T-helper 1 cell treated with Interleukin-12 subunit alpha and Interleukin-12 subunit beta and Interleukin-4 antibody, amounts not matched to agents 30 μg/mL and 1 μg/mL, for 36 hours (primary cell): Measurements from ENCODE around the gene PLEKHG5.

Experiments used
- H3K27ac Mint-ChIP-seq: one replicate; pipeline ENCODE4 v1.8.0; 2021; ENCODE audit warnings: mild to moderate bottlenecking, mixed read lengths
- H3K27me3 Mint-ChIP-seq: one replicate; pipeline ENCODE4 v1.8.0; 2021; ENCODE audit warnings: low read depth, mixed read lengths
- H3K36me3 Mint-ChIP-seq: one replicate; pipeline ENCODE4 v1.8.0; 2021; ENCODE audit warnings: low read depth, mixed read lengths
- H3K4me1 Mint-ChIP-seq: one replicate; pipeline ENCODE4 v1.8.0; 2021; ENCODE audit warnings: low read depth, mixed read lengths
- H3K4me3 Mint-ChIP-seq: one replicate; pipeline ENCODE4 v1.8.0; 2021; ENCODE audit warnings: mild to moderate bottlenecking, moderate library complexity, mixed read lengths
- H3K9me3 Mint-ChIP-seq: one replicate; pipeline ENCODE4 v1.8.0; 2021; ENCODE audit warnings: mixed read lengths

The PLEKHG5 gene

DNA sequence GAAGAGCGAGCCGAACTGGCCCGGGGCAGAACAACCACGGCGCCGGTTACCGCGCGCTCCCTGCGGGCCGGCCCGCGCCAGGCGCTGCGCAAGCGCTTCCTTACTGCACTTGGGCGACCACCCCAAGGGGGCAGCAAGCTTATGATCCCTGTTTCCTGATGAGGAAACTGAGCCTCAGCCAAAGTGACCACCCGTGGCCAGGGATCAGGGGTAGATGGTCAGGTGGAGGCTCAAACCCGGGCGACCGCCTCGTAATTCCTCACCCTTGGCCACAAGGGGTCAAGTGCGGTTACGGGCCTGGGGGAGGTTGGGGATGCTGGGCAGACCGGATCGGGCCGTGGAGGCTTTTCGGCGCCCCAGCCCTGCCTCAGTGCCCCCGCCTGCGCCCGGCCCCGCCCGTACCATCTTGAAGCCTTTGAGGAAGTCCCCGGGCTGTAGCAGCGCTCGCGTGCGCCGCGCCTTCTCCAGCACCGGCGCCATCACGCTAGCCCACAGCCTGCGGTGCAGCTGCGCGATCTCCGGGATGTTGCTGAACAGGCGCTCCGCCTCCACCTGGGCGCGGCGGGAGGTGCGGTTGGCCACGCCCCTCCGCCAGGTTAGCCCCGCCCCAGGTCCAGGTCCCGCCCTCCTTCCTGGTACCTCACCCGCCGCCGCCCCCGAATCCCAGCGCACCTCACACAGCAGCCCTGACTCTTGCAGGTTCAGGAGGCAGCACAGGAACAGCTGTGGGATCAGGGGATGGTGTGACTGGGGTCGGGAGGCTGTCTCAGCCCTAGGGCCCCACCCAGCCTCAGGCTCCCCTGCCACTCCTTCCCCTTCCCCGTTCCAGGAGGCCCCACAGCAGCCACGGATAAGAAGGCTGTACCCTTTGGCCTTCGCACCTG is 20.1 kb downstream of the PLEKHG5 start:
- Mint-ChIP-seq H3K4me1 (peaks cover 2% of the 10 kb centered on the region), H3K27me3 (no peaks in the 10 kb centered on the region), H3K4me3 (no peak overlapping the region), H3K27ac (no peak overlapping the region), H3K36me3 (no peaks in the 10 kb centered on the region), H3K9me3 (no peaks in the 10 kb centered on the region)

DNA sequence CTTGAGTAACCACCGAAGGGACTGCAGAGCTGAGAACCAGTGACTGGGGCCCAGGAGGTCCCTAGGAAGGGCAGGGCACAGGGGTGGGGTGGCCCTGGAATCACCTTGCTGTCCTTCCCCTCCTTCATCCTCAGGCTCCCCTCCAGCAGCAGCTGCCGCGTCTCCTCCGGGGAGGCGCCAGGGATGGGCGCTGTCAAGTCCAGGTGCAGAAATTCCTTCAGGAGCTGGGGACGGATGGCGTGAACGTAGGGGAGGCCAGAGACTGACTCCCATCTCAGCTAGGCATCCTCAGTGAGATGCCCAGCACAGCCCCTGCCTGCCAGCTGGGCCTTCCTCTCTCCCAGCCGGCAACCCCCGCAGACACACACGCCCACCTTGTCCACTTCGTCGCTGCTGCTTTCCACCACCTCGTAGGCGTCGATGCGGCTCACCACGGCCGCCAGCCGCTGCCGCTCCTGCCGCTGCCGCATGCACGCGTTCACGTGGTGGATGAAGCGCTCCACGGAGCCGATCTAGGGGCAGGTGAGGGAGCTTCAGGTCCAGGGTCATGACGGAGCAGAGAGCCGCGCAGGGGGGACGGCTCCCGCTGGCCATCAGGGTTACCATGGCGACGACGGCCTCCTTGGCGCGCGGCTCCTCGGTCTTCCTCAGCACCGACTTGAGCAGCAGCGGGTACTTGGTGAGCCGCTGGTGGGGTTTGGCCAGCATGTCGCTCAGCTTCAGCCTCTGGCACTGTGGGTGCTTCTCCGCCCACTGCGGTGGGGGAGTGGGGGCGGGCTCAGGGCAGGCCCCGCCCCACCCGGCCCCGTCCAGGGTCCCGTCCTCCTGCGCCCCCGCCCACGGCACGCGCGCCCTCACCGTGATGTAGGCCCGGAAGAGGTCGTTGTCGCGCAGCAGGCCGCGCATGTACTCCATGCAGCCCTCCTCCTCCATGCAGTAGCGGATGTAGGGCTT is 21.1 kb downstream of the PLEKHG5 start:
- Mint-ChIP-seq H3K4me1 (peaks cover 1% of the 10 kb centered on the region), H3K36me3 (peaks cover 2% of the 10 kb centered on the region), H3K27me3 (no peaks in the 10 kb centered on the region), H3K4me3 (no peak overlapping the region), H3K27ac (no peak overlapping the region), H3K9me3 (no peaks in the 10 kb centered on the region)

DNA sequence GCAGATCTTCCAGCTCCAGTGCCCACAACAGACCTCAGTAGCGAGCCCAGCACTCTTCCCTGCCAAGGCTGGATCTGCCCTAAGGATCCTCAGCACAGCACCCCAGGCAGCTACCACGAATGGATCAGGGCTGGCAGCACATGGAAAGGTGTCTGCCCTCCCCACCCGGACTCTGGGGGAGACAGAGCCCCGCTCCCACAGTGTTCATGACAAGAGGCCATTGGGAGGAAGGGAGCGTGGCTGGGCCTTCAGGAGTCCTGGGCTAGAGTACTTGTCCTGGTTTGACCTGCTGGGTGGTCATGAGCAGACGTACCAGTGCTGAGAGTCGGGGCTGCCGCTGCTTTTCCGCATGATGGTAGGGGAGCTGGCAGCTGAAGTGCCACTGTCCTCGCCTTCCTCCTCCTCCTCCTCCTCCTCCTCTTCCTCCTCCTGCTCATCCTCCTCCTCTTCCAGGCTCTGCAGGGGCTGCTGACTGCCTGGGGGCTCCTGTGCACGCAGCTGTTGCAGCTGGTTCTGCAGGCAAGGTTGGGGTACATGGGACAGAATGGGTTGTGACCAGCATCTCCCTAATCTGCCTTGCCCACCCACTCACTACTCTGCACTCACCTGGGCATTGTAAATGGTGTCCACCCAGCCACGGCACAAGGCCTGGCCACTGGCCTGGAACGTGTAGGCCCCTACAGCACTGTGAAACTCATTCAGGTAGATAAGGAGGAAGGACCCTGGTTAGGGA is 22.6 kb downstream of the PLEKHG5 start:
- Mint-ChIP-seq H3K4me1 (peaks cover 9% of the 10 kb centered on the region), H3K4me3 (no peak overlapping the region), H3K9me3 (no peaks in the 10 kb centered on the region), H3K36me3 (peaks cover 13% of the 10 kb centered on the region), H3K27ac (peak overlapping the region; percentile 19), H3K27me3 (no peaks in the 10 kb centered on the region)

DNA sequence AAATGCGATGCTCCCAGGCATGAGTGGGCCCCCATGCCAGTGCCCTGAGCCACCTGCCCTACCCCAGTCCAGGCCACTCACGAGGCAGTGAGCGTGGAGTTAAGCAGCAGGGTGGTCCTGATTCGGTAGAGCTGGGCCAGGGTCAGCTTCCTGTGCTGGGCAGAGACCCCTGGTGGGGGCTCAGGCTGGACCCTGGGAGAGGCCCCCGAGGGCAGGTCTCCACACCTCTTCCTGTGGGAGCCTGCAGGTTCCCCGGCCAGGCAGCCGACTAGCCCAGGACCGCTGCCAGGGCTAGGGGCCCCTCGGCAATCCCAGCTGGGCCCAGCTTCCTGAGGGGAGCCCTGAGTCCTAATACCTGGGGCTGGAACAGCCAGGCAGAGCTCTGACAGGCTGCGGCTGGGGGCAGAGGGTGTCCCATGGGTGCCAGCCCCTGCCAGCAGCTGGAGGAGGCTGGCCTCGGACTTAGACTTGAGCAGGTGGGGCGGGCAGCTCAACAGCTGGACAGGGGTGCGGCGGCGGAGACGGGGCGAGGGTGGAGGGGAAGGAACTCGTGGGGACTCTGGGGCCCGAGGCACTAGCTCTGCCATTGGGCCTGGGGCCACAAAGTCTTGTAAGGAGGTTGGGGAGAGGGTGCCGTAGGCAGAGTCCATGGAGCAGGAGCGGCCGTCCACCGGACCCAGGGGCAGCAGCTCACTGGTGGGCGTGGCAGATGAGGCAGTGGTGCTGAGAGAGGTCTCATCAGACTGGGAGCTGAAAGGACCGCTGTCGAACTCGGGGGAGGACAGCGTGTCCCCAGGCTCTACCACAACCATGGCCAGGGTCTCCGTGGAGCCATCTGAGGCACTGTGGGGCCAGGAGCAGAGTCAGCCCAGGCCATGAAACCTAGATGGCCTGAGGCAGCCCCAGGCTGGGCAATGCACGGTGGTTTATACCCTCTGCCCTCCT is 23.5 kb downstream of the PLEKHG5 start:
- no peak overlapping the region for H3K4me3 Mint-ChIP-seq
- no peaks in the 10 kb centered on the region for H3K9me3 Mint-ChIP-seq
- peaks cover 12% of the 10 kb centered on the region for H3K4me1 Mint-ChIP-seq
- H3K27ac Mint-ChIP-seq, result no peak overlapping the region
- H3K27me3 Mint-ChIP-seq, result no peaks in the 10 kb centered on the region
- peaks cover 16% of the 10 kb centered on the region for H3K36me3 Mint-ChIP-seq

DNA sequence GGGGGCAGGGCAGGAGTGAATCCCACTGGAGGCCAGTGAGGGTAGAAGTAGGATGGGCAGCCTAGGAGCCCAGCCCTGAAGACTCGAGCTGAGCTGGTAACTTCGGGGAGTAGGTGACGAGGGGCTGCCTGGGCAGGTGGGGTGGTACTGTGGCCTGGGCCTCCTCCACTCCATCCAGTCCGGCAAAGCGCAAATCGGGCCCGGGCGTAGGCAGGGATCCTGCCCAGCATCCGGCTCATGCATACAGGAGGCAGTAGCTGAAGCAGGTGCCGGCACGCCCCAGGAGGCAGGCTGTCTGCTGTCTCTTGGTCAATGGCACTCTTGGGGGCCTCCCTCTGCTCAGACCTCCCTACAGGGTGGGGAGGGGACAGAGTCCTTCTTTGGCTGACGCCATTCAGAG is 24.2 kb downstream of the PLEKHG5 start:
- peak overlapping the region; percentile 58 for H3K4me3 Mint-ChIP-seq
- no peak overlapping the region for H3K27ac Mint-ChIP-seq
- peaks cover 17% of the 10 kb centered on the region for H3K4me1 Mint-ChIP-seq
- H3K36me3 Mint-ChIP-seq, result peaks cover 23% of the 10 kb centered on the region
- no peaks in the 10 kb centered on the region for H3K9me3 Mint-ChIP-seq
- H3K27me3 Mint-ChIP-seq, result no peaks in the 10 kb centered on the region

DNA sequence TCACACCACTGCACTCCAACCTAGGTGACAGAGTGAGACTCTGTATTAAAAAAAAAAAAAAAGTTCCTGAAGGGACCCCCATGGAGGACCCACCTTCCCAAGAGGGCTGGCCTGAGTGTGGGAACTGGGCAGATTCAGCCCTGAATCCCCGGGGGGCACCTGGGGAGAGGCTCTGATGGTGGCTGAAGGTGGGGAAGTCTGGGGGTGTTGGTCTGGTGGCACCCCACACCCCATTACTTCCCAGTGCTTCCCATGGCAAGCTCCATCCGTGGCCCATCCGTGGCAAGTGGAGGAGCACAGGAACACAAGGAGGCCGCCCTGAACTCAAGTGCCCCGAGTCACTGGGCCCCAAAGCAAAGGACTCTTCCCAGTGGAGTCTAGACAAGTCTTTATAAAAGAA is 24.7 kb downstream of the PLEKHG5 start:
- peaks cover 18% of the 10 kb centered on the region for H3K4me1 Mint-ChIP-seq
- H3K27me3 Mint-ChIP-seq, result no peaks in the 10 kb centered on the region
- H3K4me3 Mint-ChIP-seq, result peak overlapping the region; percentile 95
- H3K9me3 Mint-ChIP-seq, result no peaks in the 10 kb centered on the region
- H3K27ac Mint-ChIP-seq, result peak overlapping the region; percentile 26
- H3K36me3 Mint-ChIP-seq, result peaks cover 24% of the 10 kb centered on the region

DNA sequence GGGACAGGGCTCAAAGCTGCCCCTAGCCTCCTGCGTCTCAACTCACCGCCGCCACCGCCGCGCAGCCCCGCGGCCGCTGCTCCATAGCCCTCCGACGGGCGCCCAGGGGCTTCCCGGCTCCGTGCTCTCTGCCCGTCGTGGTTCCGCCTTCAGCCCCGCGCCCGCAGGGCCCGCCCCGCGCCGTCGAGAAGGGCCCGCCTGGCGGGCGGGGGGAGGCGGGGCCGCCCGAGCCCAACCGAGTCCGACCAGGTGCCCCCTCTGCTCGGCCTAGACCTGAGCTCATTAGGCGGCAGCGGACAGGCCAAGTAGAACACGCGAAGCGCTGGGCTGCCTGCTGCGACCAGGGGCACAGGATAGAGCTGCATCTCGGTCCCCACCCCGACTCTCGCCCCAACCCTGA is 25.4 kb downstream of the PLEKHG5 start, which contains the start of gene TNFRSF25:
Gene TNFRSF25 (minus strand): TSS at position 151 of the 400 bp plus-strand sequence. CDS start 66 bp downstream, at position 85.
- H3K36me3 Mint-ChIP-seq, result peaks cover 26% of the 10 kb centered on the region
- peaks cover 20% of the 10 kb centered on the region for H3K4me1 Mint-ChIP-seq
- peak within 1 kb of the TSS; percentile 89 for H3K27ac Mint-ChIP-seq
- H3K27me3 Mint-ChIP-seq, result no peaks in the 10 kb centered on the region
- H3K9me3 Mint-ChIP-seq, result no peaks in the 10 kb centered on the region
- H3K4me3 Mint-ChIP-seq, result peak within 1 kb of the TSS; percentile 95

DNA sequence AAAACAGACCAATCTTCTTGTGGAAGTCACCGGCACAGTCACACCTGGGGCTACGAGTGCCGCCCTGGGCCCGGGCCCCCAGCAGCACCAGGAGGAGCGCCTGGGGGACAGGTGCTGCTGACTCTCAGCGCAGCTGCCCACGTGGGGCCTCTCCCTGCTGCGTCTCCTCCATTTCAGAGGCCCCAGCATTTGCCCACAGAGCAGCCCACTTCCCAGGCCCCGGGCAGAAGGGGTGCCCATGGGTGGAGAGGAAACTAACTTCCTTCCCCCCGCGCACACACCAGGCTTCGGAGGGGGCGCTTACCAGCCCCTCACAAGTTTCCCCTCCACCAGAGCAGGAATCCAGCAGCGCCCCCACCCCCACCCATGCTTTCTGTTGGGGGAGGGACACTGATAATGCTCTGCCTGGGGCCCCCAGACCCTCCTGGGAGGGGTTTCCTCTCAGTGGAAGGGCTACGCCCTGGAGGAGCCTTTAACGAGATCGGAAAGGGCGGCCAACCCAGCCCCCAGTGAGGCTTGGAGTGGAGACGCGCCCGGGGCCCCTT is 25.9 kb downstream of the PLEKHG5 start:
- H3K4me1 Mint-ChIP-seq, result peaks cover 25% of the 10 kb centered on the region
- no peaks in the 10 kb centered on the region for H3K9me3 Mint-ChIP-seq
- peak overlapping the region; percentile 89 for H3K27ac Mint-ChIP-seq
- no peaks in the 10 kb centered on the region for H3K27me3 Mint-ChIP-seq
- peaks cover 30% of the 10 kb centered on the region for H3K36me3 Mint-ChIP-seq
- peak overlapping the region; percentile 95 for H3K4me3 Mint-ChIP-seq

DNA sequence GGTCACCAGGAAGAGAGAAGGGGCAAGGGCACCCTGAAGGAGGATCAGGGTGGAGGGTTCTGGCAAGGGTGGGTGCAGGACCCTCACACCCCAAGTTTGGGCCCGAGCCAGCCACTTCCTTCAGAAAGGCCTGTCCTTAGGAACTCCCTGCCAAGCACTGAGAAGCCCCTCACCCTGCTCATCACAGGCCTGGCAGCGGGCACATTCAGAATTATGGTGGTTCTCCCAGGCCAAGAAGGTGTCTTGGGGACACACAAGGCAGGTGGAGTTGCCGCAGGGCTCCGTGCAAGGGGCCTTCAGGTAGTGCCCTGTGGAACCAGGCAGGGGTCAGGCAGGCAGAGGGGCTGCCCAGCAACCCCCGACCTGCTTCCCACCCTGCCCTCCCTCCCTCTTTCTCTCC is 26.6 kb downstream of the PLEKHG5 start:
- Mint-ChIP-seq H3K4me1 (peaks cover 29% of the 10 kb centered on the region), H3K27ac (peak overlapping the region; percentile 89), H3K27me3 (no peaks in the 10 kb centered on the region), H3K36me3 (peaks cover 33% of the 10 kb centered on the region), H3K4me3 (peak overlapping the region; percentile 95), H3K9me3 (no peaks in the 10 kb centered on the region)

DNA sequence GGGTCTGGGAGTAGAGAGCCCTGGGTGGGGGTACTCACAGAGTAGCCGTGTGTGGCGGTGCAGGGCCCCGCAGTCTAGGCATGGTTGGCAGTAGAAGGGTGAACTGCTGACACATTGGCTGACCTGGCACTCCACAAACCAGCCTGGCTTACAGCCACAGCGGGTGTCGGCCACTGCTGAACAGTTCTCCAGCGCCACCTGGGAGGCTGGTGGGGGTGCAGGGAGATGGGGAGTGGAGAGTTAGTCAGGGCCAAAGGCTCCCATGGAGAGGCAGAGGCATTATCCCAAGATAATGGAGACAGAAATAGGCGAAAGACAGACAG is 27.0 kb downstream of the PLEKHG5 start:
- peak overlapping the region; percentile 85 for H3K27ac Mint-ChIP-seq
- H3K4me3 Mint-ChIP-seq, result peak overlapping the region; percentile 95
- H3K9me3 Mint-ChIP-seq, result no peaks in the 10 kb centered on the region
- peaks cover 33% of the 10 kb centered on the region for H3K4me1 Mint-ChIP-seq
- H3K27me3 Mint-ChIP-seq, result no peaks in the 10 kb centered on the region
- H3K36me3 Mint-ChIP-seq, result peaks cover 33% of the 10 kb centered on the region

DNA sequence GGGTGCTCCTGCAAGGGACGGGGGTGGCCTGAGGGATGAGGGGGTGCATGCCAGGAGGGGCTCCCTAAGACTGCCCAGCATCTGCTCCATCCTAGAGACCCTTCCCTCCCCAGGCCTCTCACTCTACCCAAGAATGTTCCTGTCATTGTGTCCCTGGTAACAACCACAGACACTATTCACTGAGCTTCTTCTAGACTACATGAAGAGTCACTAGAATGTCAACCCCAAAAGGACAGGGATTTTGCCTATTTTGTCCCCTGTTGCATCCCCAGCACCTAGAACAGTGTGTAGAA is 28.4 kb downstream of the PLEKHG5 start:
- peak overlapping the region; percentile 76 for H3K27ac Mint-ChIP-seq
- peak overlapping the region; percentile 41 for H3K4me3 Mint-ChIP-seq
- no peaks in the 10 kb centered on the region for H3K9me3 Mint-ChIP-seq
- H3K4me1 Mint-ChIP-seq, result peaks cover 36% of the 10 kb centered on the region
- H3K27me3 Mint-ChIP-seq, result no peaks in the 10 kb centered on the region
- peaks cover 37% of the 10 kb centered on the region for H3K36me3 Mint-ChIP-seq

DNA sequence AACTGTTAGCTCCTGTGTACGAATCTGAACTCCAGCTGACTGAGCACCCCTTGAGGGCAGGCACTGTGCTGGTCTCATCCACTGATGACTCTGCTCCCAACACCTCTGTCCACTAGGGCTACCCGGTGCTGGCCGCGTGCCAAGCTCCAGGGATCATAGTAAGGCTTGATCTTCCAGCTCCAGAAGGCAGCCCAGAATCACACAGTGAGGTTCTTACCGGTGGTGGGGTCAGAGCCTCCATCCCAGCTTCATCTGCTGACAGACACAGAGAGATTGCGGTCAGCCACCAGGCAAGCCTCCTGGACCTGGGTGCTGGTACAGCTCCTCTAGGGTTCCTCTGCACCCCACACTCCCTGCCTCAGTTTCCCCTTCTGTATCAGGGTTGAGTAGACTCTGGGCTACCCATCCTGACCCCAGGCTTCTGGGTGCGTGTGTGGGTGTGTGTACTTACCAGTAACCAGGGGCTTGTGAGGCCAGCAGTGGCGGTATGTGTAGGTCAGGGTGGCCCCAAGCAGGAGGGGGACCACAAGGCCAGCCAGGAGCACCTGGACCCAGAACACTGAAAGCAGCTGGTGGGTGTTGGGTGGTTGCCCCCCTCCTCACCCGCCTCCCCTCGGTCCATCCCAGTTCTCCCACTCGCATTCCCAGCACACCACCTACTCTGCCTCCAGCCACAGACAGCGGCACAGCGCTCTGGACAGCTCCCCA is 28.9 kb downstream of the PLEKHG5 start:
- Mint-ChIP-seq H3K27me3 (peaks cover 1% of the 10 kb centered on the region), H3K27ac (peak overlapping the region; percentile 88), H3K9me3 (no peaks in the 10 kb centered on the region), H3K4me3 (peak overlapping the region; percentile 81), H3K4me1 (peaks cover 36% of the 10 kb centered on the region), H3K36me3 (peaks cover 37% of the 10 kb centered on the region)
